ENCODE results near the gene RNF41.

The RNF41 gene

GRCh38 chr12:56152756-56153677, 68.7 kb downstream of the RNF41 start:
- no peak for TF ChIP-seq CTCF (IDR thresholded peaks at IDR 0.05)

More at GRCh38 chr12:56152756-56153677, 68.7 kb downstream of the RNF41 start:
- Histone ChIP-seq H3K36me3 (ENCODE audit: control insufficient read depth, insufficient read depth, low read length) (no peaks in the 10 kb centered on the region), H3K4me3 (ENCODE audit: low read depth, low read length) (peak overlapping the region; percentile 82), H2AFZ (peak overlapping the region; percentile 88), H3K9ac (no peak overlapping the region), H3K4me1 (peaks cover 18% of the 10 kb centered on the region), H3K9me3 (ENCODE audit: control insufficient read depth, low read length) (no peaks in the 10 kb centered on the region), H3K27me3 (ENCODE audit: control insufficient read depth, insufficient read depth, low read length) (no peaks in the 10 kb centered on the region), H3K79me2 (no peaks in the 10 kb centered on the region), H3K27ac (peak overlapping the region; percentile 95), H3K4me2 (ENCODE audit: low read length) (peak overlapping the region; percentile 83)

Data from parathyroid adenoma (tissue), 2 donors.